ENCODE data around the gene ZNF839. TPM values are rescaled to one million over a fixed set of nuclear protein-coding genes. Genes with fewer than 3 reads are reported as not detected.

The ZNF839 gene
- total RNA-seq, 4 donors from 2014 or later: 11.9 to 42.1 (median 27.2) TPM

DNA sequence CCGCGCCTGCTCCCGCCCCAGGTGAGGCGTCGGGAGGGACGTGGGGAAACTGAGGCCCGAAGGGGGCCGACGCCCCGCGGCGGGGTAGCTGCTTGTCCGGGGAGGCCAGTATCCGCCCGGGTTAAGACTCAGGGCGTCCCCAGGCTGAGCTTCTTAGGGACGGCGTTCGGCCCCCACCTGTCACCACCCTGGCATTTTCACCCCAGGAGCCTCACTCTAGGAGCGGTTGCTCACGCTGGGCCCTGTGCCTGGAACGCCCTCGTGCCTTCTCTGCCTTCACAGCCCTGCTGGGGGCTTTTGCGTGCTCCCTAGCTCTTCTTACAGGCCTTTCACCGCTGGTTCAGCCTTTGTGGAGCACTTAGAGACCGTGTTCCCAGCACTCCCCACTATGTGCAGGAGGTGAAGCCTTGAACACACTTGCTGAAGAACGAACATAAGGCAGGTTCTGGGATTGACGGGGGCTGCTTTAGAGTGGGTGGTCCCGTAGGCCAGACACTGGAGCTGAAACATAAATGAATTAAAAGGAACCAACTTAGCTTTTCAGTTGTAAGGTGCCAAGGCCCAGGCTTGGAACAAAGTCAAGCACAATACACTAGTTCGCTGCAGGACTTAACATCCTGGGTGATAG lies 601 bp downstream of the ZNF839 start:
- Histone ChIP-seq H3K27me3 (no peaks in the 10 kb centered on the region), H3K9me3 (no peaks in the 10 kb centered on the region), H3K36me3 (no peaks in the 10 kb centered on the region), H3K4me3 (peak overlapping the region; percentile 65 to 92 (median 76)), H3K4me1 (peaks cover 0 to 44% (median 9%) of the 10 kb centered on the region in 4 donors), H3K27ac (peak overlapping the region; percentile 82 to 93 (median 92))
- TF ChIP-seq POLR2A (IDR thresholded peaks at IDR 0.05) (no peak), CTCF (IDR thresholded peaks at IDR 0.05) (no peak)
- DNase-seq: peak; percentile 53 to 68 (median 64)

DNA sequence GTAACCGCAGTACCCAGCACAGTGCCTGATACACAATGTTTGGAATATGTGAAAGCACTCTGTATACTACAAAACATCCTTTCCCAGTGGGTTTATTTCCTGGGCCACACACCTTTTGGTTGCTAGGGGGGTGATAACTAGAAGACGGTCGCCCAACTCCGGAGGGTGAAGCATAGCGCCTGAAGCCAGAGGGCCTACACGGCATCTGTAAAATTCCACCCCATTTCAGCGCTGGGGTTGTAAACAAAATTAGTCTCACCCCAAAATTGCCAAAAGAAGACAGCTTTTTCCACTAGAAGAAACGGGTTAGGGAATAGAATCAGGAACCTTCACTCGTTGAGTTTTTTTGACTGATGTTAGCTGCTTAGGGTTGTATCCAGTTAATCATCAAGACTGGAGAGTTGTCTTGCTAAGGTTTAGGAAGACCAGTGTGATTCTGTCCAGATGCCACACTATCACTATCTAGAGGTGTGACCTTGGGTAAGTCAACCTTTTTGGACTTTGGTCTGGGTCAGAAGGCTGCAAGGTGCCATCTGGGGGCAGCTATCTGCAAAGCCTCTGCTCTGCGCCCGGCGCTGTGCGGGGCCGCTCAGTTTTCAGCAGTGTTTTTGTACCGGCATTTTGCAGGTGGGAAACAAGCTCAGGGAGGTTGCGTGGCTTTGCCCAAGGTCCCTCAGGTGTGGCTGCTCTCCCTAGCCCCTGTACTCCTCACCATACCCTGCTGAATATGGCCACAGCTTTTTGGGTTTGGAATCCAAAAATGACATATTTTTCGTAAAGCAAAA lies 1.3 kb downstream of the ZNF839 start:
- no peaks in the 10 kb centered on the region for H3K27me3 ChIP-seq
- H3K4me3 ChIP-seq: peak overlapping the region in 2 of 4 donors; percentile 73 to 78
- peak in 1 of 6 experiments; percentile 3 for TF ChIP-seq CTCF (IDR thresholded peaks at IDR 0.05)
- TF ChIP-seq POLR2A (IDR thresholded peaks at IDR 0.05): no peak
- H3K4me1 ChIP-seq: peaks cover 0 to 43% (median 9%) of the 10 kb centered on the region in 4 donors
- no peak for DNase-seq
- H3K27ac ChIP-seq: peak overlapping the region; percentile 82 to 93 (median 92)
- no peaks in the 10 kb centered on the region for H3K9me3 ChIP-seq
- no peaks in the 10 kb centered on the region for H3K36me3 ChIP-seq

GRCh38 chr14:102321456-102322422 lies 2.2 kb downstream of the ZNF839 start:
- H3K27me3 ChIP-seq: no peaks in the 10 kb centered on the region
- H3K27ac ChIP-seq: peak overlapping the region in 3 of 4 donors; percentile 82 to 93 (median 93)
- TF ChIP-seq POLR2A (IDR thresholded peaks at IDR 0.05) (no peak), CTCF (IDR thresholded peaks at IDR 0.05) (peak in 1 of 6 experiments; percentile 1)
- H3K4me1 ChIP-seq: peaks cover 0 to 35% (median 9%) of the 10 kb centered on the region in 4 donors
- H3K4me3 ChIP-seq: no peak overlapping the region
- peaks cover 0 to 8% (median 0%) of the 10 kb centered on the region in 3 donors for H3K36me3 ChIP-seq
- no peaks in the 10 kb centered on the region for H3K9me3 ChIP-seq
- peak in 1 of 3 donors; percentile 76 for DNase-seq

- TF ChIP-seq CTCF (IDR thresholded peaks at IDR 0.05): peak in 5 of 6 experiments; percentile 21 to 56 (median 49)
- TF ChIP-seq POLR2A (IDR thresholded peaks at IDR 0.05): no peak
- H3K27ac ChIP-seq: peak overlapping the region in 1 of 4 donors; percentile 82
- DNase-seq: peak in 2 of 3 donors; percentile 25 to 75
- H3K4me1 ChIP-seq: peaks cover 0 to 35% (median 9%) of the 10 kb centered on the region in 4 donors
- no peak overlapping the region for H3K4me3 ChIP-seq
- no peaks in the 10 kb centered on the region for H3K9me3 ChIP-seq
- peaks cover 0 to 8% (median 0%) of the 10 kb centered on the region in 3 donors for H3K36me3 ChIP-seq
- H3K27me3 ChIP-seq: no peaks in the 10 kb centered on the region
Measured at GRCh38 chr14:102323102-102323501, 3.6 kb downstream of the ZNF839 start.

DNA sequence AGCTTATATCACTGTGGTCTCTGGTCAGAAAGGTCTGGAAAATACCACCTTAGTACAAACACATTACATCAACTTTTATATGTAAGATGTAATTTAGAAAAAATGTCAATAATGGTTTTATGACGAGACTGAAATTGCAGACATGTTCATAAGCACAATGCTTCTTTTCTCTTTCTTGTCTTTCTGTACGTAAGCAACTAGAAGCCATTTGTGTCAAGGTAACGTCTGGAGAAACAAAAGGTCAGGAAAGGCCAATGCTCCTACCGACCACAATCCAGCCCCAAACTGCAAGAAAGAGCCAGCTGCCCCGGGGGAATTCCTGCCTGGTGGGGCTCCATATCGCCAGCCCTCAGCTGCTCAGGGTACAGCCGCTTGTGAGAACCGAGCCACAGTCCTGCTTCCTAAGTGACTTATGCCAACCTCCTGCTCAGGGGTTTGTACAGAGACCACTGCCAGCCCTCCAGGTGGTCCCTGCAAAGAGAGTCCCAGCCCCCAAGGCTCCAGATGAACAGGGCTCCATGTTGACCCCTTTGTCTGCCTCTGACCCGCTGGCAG lies 6.3 kb downstream of the ZNF839 start:
- TF ChIP-seq POLR2A (IDR thresholded peaks at IDR 0.05) (no peak), CTCF (IDR thresholded peaks at IDR 0.05) (no peak)
- no peak for DNase-seq
- no peaks in the 10 kb centered on the region for H3K9me3 ChIP-seq

More for the DNA sequence above, 6.3 kb downstream of the ZNF839 start:
- Histone ChIP-seq H3K27ac (no peak overlapping the region), H3K27me3 (no peaks in the 10 kb centered on the region), H3K4me3 (no peak overlapping the region), H3K36me3 (peaks cover 0 to 8% (median 0%) of the 10 kb centered on the region in 3 donors), H3K4me1 (peaks cover 0 to 24% (median under 1%) of the 10 kb centered on the region in 4 donors)

All from Peyer's patch (tissue), 4 donors.